CD4-positive, alpha-beta T cell (primary cell): Measurements from ENCODE around the gene COL13A1. TPM values are rescaled to one million over a fixed set of nuclear protein-coding genes. Genes with fewer than 3 reads are reported as not detected.

Experiments used
- ATAC-seq: fragments of 200-7000 bp; cut with Tn5 transposase; one replicate; pipeline ENCODE4 v1.10.0; 2022; ENCODE audit warnings: mild to moderate bottlenecking; ENCODE audit not compliant: poor library complexity
- CTCF ChIA-PET: fragments of 350-600 bp; sonication (Branson Sonifier 250); formaldehyde crosslinking; loops from one replicate; lab custom pipeline; 2021; ENCODE audit warnings: antibody characterized with exemption, inconsistent platforms; lab: Charles Lee
- POLR2A ChIA-PET: fragments of 350-600 bp; sonication (Branson Sonifier 250); formaldehyde crosslinking; loops from one replicate; lab custom pipeline; 2021; ENCODE audit warnings: antibody characterized with exemption, inconsistent platforms; lab: Charles Lee
- DNase-seq, 14 experiments: peaks; one replicate each; pipeline ENCODE4 v3.0.0-alpha.2; 2013 to 2020; ENCODE audit warnings: mixed read lengths in 2 of 14
- H3K27ac ChIP-seq, 2 donors: one replicate each; pipeline versions ENCODE4 v1.5.1 to v1.7.0; 2013; ENCODE audit warnings: low read length in 2 of 2, low read depth in 1 of 2, mild to moderate bottlenecking in 1 of 2
- H3K27me3 ChIP-seq, 2 experiments: 1 replicate in 1 of 2; 2 replicates in 1 of 2; pipeline versions ENCODE4 v1.6.1 to v1.7.0; 2013; ENCODE audit warnings: low read length in 2 of 2, control low read depth in 1 of 2, mild to moderate bottlenecking in 1 of 2, moderate library complexity in 1 of 2; ENCODE audit not compliant: insufficient read depth in 2 of 2, control insufficient read depth in 1 of 2
- H3K36me3 ChIP-seq: one replicate; pipeline ENCODE4 v1.6.1; 2013; ENCODE audit warnings: low read length, control low read depth; ENCODE audit not compliant: insufficient read depth
- H3K4me1 ChIP-seq: one replicate; pipeline ENCODE4 v1.6.1; 2013; ENCODE audit warnings: low read length, control low read depth; ENCODE audit not compliant: insufficient read depth
- H3K4me3 ChIP-seq: one replicate; pipeline ENCODE4 v1.5.1; 2013; ENCODE audit warnings: mild to moderate bottlenecking, low read length, moderate library complexity
- H3K9me3 ChIP-seq, 2 experiments: 1 replicate in 1 of 2; 2 replicates in 1 of 2; pipeline versions ENCODE4 v1.6.1 to v1.7.0; 2013; ENCODE audit warnings: low read length in 2 of 2, mild to moderate bottlenecking in 2 of 2, control low read depth in 1 of 2, moderate library complexity in 1 of 2; ENCODE audit not compliant: control insufficient read depth in 1 of 2, insufficient read depth in 1 of 2
- H3K27ac Mint-ChIP-seq: one replicate; pipeline ENCODE4 v1.8.0; 2020; ENCODE audit warnings: mixed read lengths
- H3K27me3 Mint-ChIP-seq: one replicate; pipeline ENCODE4 v1.8.0; 2021; ENCODE audit warnings: mixed read lengths
- H3K36me3 Mint-ChIP-seq: one replicate; pipeline ENCODE4 v1.8.0; 2021; ENCODE audit warnings: low read depth, mixed read lengths
- H3K4me1 Mint-ChIP-seq: one replicate; pipeline ENCODE4 v1.8.0; 2021; ENCODE audit warnings: low read depth, mixed read lengths
- H3K4me3 Mint-ChIP-seq: one replicate; pipeline ENCODE4 v1.8.0; 2020; ENCODE audit warnings: mild to moderate bottlenecking, mixed read lengths
- H3K9me3 Mint-ChIP-seq: one replicate; pipeline ENCODE4 v1.8.0; 2020; ENCODE audit warnings: mixed read lengths
- CTCF ChIP-seq: fragments of 200-600 bp; IDR thresholded peaks from one replicate; pipeline ENCODE4 v1.8.0; 2022; ENCODE audit warnings: antibody characterized with exemption, mild to moderate bottlenecking
- intact Hi-C, 2 experiments: fragments of 100-400 bp; cut with DNase I in 1 of 2; cut with micrococcal nuclease in 1 of 2; formaldehyde crosslinking; loops; one replicate each; pipeline versions ENCODE4 v1.15.1 to v1.9.0; 2023 to 2025; cut with DNase I, micrococcal nuclease
- total RNA-seq, 174 experiments: library from RNA in 2 of 174; stranded (reverse) in 2 of 174; gene quantifications; one replicate each; pipeline ENCODE4 v1.2.3 and lab custom pipeline; 2021 to 2026

Gene COL13A1
- total RNA-seq, 2 experiments from 2014 or later: not detected

DNA sequence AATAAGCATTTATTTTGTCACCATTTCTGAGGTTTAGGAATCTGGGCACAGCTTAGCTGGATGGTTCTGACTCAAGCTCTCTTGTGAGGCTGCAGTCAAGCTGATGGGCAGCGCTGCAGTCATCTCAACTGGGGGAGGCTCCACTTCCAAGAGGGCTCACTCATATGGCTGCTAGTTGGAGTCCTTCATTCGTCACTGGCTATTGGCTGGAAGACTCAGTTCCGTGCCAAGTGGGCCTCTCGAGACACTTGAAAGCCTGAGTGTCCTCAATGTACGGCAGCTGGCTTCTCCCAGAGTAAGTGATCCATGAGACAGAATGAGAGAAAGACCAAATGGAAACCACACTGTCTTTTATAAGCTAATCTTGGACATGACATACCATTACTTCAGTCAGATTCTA is 21.6 kb upstream of the COL13A1 start:
- H3K36me3 ChIP-seq: no peaks in the 10 kb centered on the region
- intact Hi-C loops: no loop called here
- ATAC-seq (no peak), DNase-seq (no peak)
- H3K27me3 ChIP-seq: no peaks in the 10 kb centered on the region
- no peak overlapping the region for H3K27ac Mint-ChIP-seq
- CTCF ChIA-PET: no interaction called here
- POLR2A ChIA-PET: no interaction called here
- H3K4me1 ChIP-seq: no peaks in the 10 kb centered on the region
- TF ChIP-seq CTCF: no peak
- no peaks in the 10 kb centered on the region for H3K36me3 Mint-ChIP-seq
- H3K4me1 Mint-ChIP-seq: no peaks in the 10 kb centered on the region
- H3K27me3 Mint-ChIP-seq: peaks cover 2% of the 10 kb centered on the region
- H3K4me3 Mint-ChIP-seq: no peak overlapping the region
- no peaks in the 10 kb centered on the region for H3K9me3 Mint-ChIP-seq
- H3K9me3 ChIP-seq: no peaks in the 10 kb centered on the region
- no peak overlapping the region for H3K27ac ChIP-seq
- H3K4me3 ChIP-seq: no peak overlapping the region

DNA sequence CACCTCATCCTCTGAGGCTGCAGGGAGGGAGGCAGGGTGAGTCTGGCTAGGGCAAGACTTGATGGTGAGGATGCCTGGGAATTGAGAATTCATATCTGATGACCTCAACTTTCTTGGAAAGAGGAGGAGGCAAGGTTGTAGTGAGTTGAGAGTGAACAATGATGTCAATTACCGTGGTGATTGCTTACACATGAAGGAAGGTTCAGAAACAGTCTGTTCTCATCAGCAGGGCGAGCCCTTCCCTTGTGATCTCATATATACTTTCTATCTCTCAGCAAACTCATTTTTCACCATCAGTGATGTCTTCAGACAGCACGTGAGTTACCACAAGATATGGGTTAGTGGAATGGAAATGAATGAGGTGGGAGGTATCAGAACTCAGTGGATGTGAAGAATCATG is 20.1 kb upstream of the COL13A1 start:
- Histone ChIP-seq H3K27me3 (no peaks in the 10 kb centered on the region), H3K27ac (no peak overlapping the region), H3K4me1 (no peaks in the 10 kb centered on the region), H3K4me3 (no peak overlapping the region), H3K9me3 (no peaks in the 10 kb centered on the region), H3K36me3 (no peaks in the 10 kb centered on the region)
- Mint-ChIP-seq H3K4me1 (no peaks in the 10 kb centered on the region), H3K9me3 (no peaks in the 10 kb centered on the region), H3K27me3 (peaks cover 13% of the 10 kb centered on the region), H3K36me3 (no peaks in the 10 kb centered on the region), H3K27ac (no peak overlapping the region), H3K4me3 (no peak overlapping the region)
- ATAC-seq: no peak
- TF ChIP-seq CTCF: no peak
- intact Hi-C loops: no loop called here
- DNase-seq: no peak
- ChIA-PET POLR2A (no interaction called here), CTCF (no interaction called here)

- no peaks in the 10 kb centered on the region for H3K9me3 ChIP-seq
- no peak for TF ChIP-seq CTCF
- Mint-ChIP-seq H3K4me1 (no peaks in the 10 kb centered on the region), H3K27ac (no peak overlapping the region), H3K9me3 (no peaks in the 10 kb centered on the region), H3K36me3 (no peaks in the 10 kb centered on the region), H3K27me3 (peaks cover 13% of the 10 kb centered on the region), H3K4me3 (no peak overlapping the region)
- POLR2A ChIA-PET: no interaction called here
- no peak overlapping the region for H3K4me3 ChIP-seq
- intact Hi-C loops: no loop called here
- H3K4me1 ChIP-seq: no peaks in the 10 kb centered on the region
- ATAC-seq: no peak
- DNase-seq: no peak
- no peak overlapping the region for H3K27ac ChIP-seq
- no peaks in the 10 kb centered on the region for H3K36me3 ChIP-seq
- CTCF ChIA-PET: no interaction called here
- H3K27me3 ChIP-seq: peaks cover 0 to 3% of the 10 kb centered on the region in 2 experiments
Observed at GRCh38 chr10:69783515-69783914, 18.2 kb upstream of the COL13A1 start.
